Keratinocyte (primary cell): ENCODE results near the gene FMNL2.

ENCODE experiments used
- EZH2 ChIP-seq: IDR thresholded peaks from one replicate; pipeline ENCODE4 v1.6.1; 2012; ENCODE audit warnings: inconsistent platforms, mild to moderate bottlenecking, low read length, moderate library complexity
- TF ChIP-seq, protein P1 (sequence below), 3 experiments: IDR thresholded peaks in 1 of 3; conservative IDR thresholded peaks in 1 of 3; optimal IDR thresholded peaks in 1 of 3; 2 replicates in 2 of 3; 3 replicates in 1 of 3; pipeline versions ENCODE3 to v1.5.1; 2011; ENCODE audit warnings: low read length in 3 of 3, mild to moderate bottlenecking in 3 of 3, moderate library complexity in 2 of 3, control low read depth in 1 of 3, inconsistent platforms in 1 of 3; ENCODE audit not compliant: insufficient read depth in 2 of 3; ENCODE audit errors: extremely low read depth in 1 of 3

DNA sequence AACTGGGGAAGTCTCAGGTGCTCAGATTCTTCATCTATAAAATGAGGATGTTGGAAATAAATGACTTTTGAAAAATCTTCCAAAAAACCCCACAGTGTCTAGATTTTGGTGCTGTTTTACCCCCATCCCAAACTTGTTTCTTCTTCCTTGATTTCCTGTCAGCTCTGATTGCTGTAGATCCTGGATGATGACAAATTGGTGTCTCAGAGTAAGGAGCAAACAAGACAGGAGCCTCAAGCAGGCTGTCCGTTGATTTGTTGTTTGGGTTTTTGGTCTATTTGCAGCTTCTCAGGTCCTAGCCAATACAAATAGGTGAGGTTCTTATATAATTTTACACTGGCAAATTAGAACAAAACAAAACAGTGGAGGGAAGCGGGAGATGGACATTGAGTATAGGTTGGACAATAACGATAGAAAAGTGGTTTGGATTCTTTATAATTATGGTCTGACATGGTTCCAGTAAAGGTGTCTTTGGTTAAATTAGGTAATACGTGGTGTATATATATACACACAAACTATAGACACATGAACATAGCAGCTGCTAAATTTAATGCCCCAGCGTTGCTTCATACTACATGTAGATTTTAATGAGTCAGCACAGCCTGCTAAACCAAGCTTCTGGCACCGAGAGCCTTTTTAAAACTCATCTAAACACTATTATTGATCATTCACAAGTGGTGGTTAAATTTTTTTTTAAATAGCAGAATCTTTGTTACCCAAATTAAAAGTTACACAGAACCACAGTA lies 142.5 kb downstream of the FMNL2 start:
- TF ChIP-seq, protein P1, sequence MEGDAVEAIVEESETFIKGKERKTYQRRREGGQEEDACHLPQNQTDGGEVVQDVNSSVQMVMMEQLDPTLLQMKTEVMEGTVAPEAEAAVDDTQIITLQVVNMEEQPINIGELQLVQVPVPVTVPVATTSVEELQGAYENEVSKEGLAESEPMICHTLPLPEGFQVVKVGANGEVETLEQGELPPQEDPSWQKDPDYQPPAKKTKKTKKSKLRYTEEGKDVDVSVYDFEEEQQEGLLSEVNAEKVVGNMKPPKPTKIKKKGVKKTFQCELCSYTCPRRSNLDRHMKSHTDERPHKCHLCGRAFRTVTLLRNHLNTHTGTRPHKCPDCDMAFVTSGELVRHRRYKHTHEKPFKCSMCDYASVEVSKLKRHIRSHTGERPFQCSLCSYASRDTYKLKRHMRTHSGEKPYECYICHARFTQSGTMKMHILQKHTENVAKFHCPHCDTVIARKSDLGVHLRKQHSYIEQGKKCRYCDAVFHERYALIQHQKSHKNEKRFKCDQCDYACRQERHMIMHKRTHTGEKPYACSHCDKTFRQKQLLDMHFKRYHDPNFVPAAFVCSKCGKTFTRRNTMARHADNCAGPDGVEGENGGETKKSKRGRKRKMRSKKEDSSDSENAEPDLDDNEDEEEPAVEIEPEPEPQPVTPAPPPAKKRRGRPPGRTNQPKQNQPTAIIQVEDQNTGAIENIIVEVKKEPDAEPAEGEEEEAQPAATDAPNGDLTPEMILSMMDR (optimal IDR thresholded peaks at IDR 0.05 in 1 of 3, IDR thresholded peaks at IDR 0.05 in 1 of 3, conservative IDR thresholded peaks at IDR 0.05 in 1 of 3; ENCODE audit: extremely low read depth in 1 of 3, insufficient read depth in 2 of 3, low read length in 3 of 3): no peak
- TF ChIP-seq EZH2: no peak
